OCI-LY7 (cell line): Measurements from ENCODE around the gene LAMA1.

ENCODE experiments used
- CTCF ChIP-seq: fragments of 200-600 bp; sonication (generic); conservative IDR thresholded peaks from 2 replicates; pipeline ENCODE4 v1.5.1; 2014; ENCODE audit warnings: mild to moderate bottlenecking, antibody characterized with exemption, low read length, moderate library complexity, mixed read lengths
- EZH2phosphoT487 ChIP-seq: fragments of 200-600 bp; sonication (generic); IDR thresholded peaks from 2 replicates; pipeline ENCODE4 v1.6.1; 2018; ENCODE audit warnings: low read depth, borderline replicate concordance, mild to moderate bottlenecking, mixed run types, antibody characterized with exemption, low read length, moderate library complexity, mixed read lengths

GRCh38 chr18:6980363-6980762, 137.2 kb downstream of the LAMA1 start:
- TF ChIP-seq EZH2phosphoT487: no peak
- no peak for TF ChIP-seq CTCF
